T-helper 1 cell (primary cell): ENCODE measurements around the gene MAPT.
"Not testable (repeated sequence)": the region's sequence is repeated elsewhere in the genome, so short reads cannot be mapped to it uniquely, and the experiment has no call there.

Experiments
- DNase-seq, 5 donors: peaks; one replicate each; pipeline ENCODE4 v3.0.0-alpha.2; 2012 to 2020

The MAPT gene

GRCh38 chr17:46012506-46013079, 118.2 kb downstream of the MAPT start:
- no peak for DNase-seq

- no peak for DNase-seq
Measured at GRCh38 chr17:46013127-46013501, 118.8 kb downstream of the MAPT start.

- no peak for DNase-seq
Measured at GRCh38 chr17:46013502-46014165, 119.3 kb downstream of the MAPT start.

- DNase-seq, result not testable (repeated sequence)
Measured at GRCh38 chr17:46019408-46019925, 125.1 kb downstream of the MAPT start.

GRCh38 chr17:46020023-46020761, 125.8 kb downstream of the MAPT start:
- DNase-seq, result peak in 4 of 5 donors; percentile 40 to 70 (median 43)

GRCh38 chr17:46020998-46021397, 126.6 kb downstream of the MAPT start:
- DNase-seq, result no peak

- not testable (repeated sequence) for DNase-seq
Measured at GRCh38 chr17:46023366-46023765, 129.0 kb downstream of the MAPT start.

- DNase-seq, result no peak
Measured at GRCh38 chr17:46023783-46024388, 129.5 kb downstream of the MAPT start.

- no peak for DNase-seq
Measured at GRCh38 chr17:46024590-46024989, 130.2 kb downstream of the MAPT start.

GRCh38 chr17:46025060-46025459, 130.7 kb downstream of the MAPT start:
- no peak for DNase-seq

- DNase-seq, result no peak
Measured at GRCh38 chr17:46025510-46026165, 131.3 kb downstream of the MAPT start.

- no peak for DNase-seq
Measured at GRCh38 chr17:46026166-46027047, 132.1 kb downstream of the MAPT start.

- DNase-seq, result no peak
Measured at GRCh38 chr17:46027048-46027975, 133.0 kb downstream of the MAPT start.

GRCh38 chr17:46027976-46028325, 133.6 kb downstream of the MAPT start:
- no peak for DNase-seq

GRCh38 chr17:46028374-46028773, 134.0 kb downstream of the MAPT start:
- no peak for DNase-seq

GRCh38 chr17:46028981-46029565, 134.7 kb downstream of the MAPT start:
- DNase-seq, result no peak

GRCh38 chr17:46029627-46030026, 135.3 kb downstream of the MAPT start:
- no peak for DNase-seq

GRCh38 chr17:46030752-46031151, 136.4 kb downstream of the MAPT start:
- no peak for DNase-seq

- no peak for DNase-seq
Measured at GRCh38 chr17:46031440-46031839, 137.1 kb downstream of the MAPT start.

- DNase-seq, result no peak
Measured at GRCh38 chr17:46031920-46032319, 137.6 kb downstream of the MAPT start.
